HepG2 (cell line): Measurements from ENCODE around the gene NUB1.

Experiments
- HDAC6 ChIP-seq: fragments of 200-600 bp; sonication (generic); IDR thresholded peaks from 2 replicates; pipeline ENCODE4 v1.7.0; 2017; ENCODE audit warnings: mild to moderate bottlenecking, antibody characterized with exemption, low read length, low read depth
- STAG1 ChIP-seq: sonication (generic); formaldehyde crosslinking; IDR thresholded peaks from 2 replicates; pipeline ENCODE4 v1.4.0; 2020; ENCODE audit warnings: missing genetic modification reagents
- ZNF850 ChIP-seq: sonication (generic); formaldehyde crosslinking; conservative IDR thresholded peaks from 2 replicates; pipeline ENCODE4 v1.9.0; 2021; ENCODE audit warnings: mild to moderate bottlenecking, missing genetic modification reagents
- TF ChIP-seq, protein P1 (sequence below): sonication (generic); formaldehyde crosslinking; IDR thresholded peaks from 2 replicates; pipeline ENCODE4 v1.5.0; 2020; ENCODE audit warnings: missing genetic modification reagents
- TF ChIP-seq, protein P2 (sequence below), 2 experiments: sonication (generic) in 1 of 2; formaldehyde crosslinking in 1 of 2; IDR thresholded peaks; 2 replicates each; pipeline versions ENCODE4 v1.5.1 to v1.6.1; 2011 to 2020; ENCODE audit warnings: borderline replicate concordance in 1 of 2, low read depth in 1 of 2, low read length in 1 of 2, mild to moderate bottlenecking in 1 of 2, missing genetic modification reagents in 1 of 2, moderate library complexity in 1 of 2
- TF ChIP-seq, protein P3 (sequence below): sonication (generic); formaldehyde crosslinking; IDR thresholded peaks from 2 replicates; pipeline ENCODE4 v1.8.1; 2022; ENCODE audit warnings: low read depth, mild to moderate bottlenecking, missing genetic modification reagents

DNA sequence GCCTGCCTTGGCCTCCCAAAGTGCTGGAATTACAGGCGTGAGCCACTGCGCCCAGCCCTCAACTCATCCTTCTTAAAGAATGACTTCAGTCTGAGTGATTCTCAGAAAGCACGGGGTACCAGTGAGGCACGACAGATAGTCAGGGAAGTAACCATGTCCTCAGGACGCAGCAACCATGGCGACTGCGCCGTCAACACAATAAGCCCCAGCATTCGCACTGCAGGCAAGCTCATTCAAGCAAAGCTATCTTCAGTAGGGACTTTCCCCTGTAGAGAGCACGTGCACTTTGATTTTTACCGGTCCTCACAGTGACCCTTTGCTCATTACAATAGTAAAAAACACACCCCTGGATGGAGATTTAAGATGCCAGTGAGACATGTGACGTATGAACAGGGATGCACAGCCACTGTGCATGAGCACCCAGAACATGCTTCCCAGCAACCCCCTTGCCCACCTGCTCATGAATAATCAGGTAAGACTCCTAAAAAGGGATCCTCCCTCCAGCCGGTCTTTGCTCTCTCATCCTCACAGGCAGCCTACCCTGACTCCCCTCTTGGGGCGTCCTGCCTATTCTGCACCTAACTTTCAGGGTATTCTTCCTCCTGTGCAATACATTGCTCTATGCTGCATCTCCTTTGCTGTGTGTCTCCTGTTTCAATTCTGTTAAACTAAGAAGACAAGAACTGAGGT lies 59.2 kb downstream of the NUB1 start:
- no peak for TF ChIP-seq ZNF850
- TF ChIP-seq, protein P1, sequence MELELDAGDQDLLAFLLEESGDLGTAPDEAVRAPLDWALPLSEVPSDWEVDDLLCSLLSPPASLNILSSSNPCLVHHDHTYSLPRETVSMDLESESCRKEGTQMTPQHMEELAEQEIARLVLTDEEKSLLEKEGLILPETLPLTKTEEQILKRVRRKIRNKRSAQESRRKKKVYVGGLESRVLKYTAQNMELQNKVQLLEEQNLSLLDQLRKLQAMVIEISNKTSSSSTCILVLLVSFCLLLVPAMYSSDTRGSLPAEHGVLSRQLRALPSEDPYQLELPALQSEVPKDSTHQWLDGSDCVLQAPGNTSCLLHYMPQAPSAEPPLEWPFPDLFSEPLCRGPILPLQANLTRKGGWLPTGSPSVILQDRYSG, result no peak
- TF ChIP-seq, protein P2, sequence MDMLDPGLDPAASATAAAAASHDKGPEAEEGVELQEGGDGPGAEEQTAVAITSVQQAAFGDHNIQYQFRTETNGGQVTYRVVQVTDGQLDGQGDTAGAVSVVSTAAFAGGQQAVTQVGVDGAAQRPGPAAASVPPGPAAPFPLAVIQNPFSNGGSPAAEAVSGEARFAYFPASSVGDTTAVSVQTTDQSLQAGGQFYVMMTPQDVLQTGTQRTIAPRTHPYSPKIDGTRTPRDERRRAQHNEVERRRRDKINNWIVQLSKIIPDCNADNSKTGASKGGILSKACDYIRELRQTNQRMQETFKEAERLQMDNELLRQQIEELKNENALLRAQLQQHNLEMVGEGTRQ (IDR thresholded peaks at IDR 0.05; ENCODE audit: low read depth, low read length), result no peak
- TF ChIP-seq, protein P2 (CRISPR knock-in tag; IDR thresholded peaks at IDR 0.05; ENCODE audit: borderline replicate concordance), result no peak
- no peak for TF ChIP-seq STAG1
- TF ChIP-seq HDAC6, result no peak
- TF ChIP-seq, protein P3, sequence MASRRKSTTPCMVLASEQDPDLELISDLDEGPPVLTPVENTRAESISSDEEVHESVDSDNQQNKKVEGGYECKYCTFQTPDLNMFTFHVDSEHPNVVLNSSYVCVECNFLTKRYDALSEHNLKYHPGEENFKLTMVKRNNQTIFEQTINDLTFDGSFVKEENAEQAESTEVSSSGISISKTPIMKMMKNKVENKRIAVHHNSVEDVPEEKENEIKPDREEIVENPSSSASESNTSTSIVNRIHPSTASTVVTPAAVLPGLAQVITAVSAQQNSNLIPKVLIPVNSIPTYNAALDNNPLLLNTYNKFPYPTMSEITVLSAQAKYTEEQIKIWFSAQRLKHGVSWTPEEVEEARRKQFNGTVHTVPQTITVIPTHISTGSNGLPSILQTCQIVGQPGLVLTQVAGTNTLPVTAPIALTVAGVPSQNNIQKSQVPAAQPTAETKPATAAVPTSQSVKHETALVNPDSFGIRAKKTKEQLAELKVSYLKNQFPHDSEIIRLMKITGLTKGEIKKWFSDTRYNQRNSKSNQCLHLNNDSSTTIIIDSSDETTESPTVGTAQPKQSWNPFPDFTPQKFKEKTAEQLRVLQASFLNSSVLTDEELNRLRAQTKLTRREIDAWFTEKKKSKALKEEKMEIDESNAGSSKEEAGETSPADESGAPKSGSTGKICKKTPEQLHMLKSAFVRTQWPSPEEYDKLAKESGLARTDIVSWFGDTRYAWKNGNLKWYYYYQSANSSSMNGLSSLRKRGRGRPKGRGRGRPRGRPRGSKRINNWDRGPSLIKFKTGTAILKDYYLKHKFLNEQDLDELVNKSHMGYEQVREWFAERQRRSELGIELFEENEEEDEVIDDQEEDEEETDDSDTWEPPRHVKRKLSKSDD (CRISPR knock-in tag), result no peak
